ENCODE results near the gene PDIA6.

PDIA6 gene

GRCh38 chr2:10764896-10765295, 47.7 kb downstream of the PDIA6 start:
- TF ChIP-seq, protein P1, sequence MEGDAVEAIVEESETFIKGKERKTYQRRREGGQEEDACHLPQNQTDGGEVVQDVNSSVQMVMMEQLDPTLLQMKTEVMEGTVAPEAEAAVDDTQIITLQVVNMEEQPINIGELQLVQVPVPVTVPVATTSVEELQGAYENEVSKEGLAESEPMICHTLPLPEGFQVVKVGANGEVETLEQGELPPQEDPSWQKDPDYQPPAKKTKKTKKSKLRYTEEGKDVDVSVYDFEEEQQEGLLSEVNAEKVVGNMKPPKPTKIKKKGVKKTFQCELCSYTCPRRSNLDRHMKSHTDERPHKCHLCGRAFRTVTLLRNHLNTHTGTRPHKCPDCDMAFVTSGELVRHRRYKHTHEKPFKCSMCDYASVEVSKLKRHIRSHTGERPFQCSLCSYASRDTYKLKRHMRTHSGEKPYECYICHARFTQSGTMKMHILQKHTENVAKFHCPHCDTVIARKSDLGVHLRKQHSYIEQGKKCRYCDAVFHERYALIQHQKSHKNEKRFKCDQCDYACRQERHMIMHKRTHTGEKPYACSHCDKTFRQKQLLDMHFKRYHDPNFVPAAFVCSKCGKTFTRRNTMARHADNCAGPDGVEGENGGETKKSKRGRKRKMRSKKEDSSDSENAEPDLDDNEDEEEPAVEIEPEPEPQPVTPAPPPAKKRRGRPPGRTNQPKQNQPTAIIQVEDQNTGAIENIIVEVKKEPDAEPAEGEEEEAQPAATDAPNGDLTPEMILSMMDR (IDR thresholded peaks at IDR 0.05; ENCODE audit: control insufficient read depth, extremely low read depth, insufficient read depth): no peak
- H3K4me3 ChIP-seq (ENCODE audit: low read depth, low read length): no peak overlapping the region
- no peak for DNase-seq (ENCODE audit: low read depth)

GRCh38 chr2:10764096-10764785, 48.3 kb downstream of the PDIA6 start:
- TF ChIP-seq, protein P1 (IDR thresholded peaks at IDR 0.05; ENCODE audit: control insufficient read depth, extremely low read depth, insufficient read depth): no peak
- no peak overlapping the region for H3K4me3 ChIP-seq (ENCODE audit: low read depth, low read length)
- DNase-seq (ENCODE audit: low read depth): no peak

DNA sequence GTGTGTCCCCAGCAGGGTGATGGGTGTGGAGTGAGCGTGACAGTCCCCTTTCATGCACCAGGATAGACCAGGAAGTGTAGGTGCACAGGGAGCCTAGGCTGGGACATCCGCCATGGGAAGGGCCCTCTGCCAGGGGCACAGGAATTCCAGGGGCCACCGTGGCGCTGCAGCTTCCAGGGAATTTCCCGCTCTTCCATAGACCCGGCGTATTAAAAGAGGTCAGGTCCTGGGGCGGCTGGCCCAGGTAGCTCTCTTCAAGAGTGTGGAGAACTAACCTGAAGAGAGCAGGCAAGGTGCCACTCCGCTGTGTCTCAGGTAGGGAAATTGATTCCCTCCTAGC, 49.2 kb downstream of the PDIA6 start:
- TF ChIP-seq, protein P1 (IDR thresholded peaks at IDR 0.05; ENCODE audit: control insufficient read depth, extremely low read depth, insufficient read depth): no peak
- DNase-seq (ENCODE audit: low read depth): no peak
- H3K4me3 ChIP-seq (ENCODE audit: low read depth, low read length): no peak overlapping the region

GRCh38 chr2:10762651-10763460, 49.7 kb downstream of the PDIA6 start:
- TF ChIP-seq, protein P1 (IDR thresholded peaks at IDR 0.05; ENCODE audit: control insufficient read depth, extremely low read depth, insufficient read depth): no peak
- DNase-seq (ENCODE audit: low read depth): no peak
- no peak overlapping the region for H3K4me3 ChIP-seq (ENCODE audit: low read depth, low read length)

GRCh38 chr2:10761591-10761990, 51.0 kb downstream of the PDIA6 start:
- H3K4me3 ChIP-seq (ENCODE audit: low read depth, low read length): no peak overlapping the region
- TF ChIP-seq, protein P1 (IDR thresholded peaks at IDR 0.05; ENCODE audit: control insufficient read depth, extremely low read depth, insufficient read depth): no peak
- no peak for DNase-seq (ENCODE audit: low read depth)

DNA sequence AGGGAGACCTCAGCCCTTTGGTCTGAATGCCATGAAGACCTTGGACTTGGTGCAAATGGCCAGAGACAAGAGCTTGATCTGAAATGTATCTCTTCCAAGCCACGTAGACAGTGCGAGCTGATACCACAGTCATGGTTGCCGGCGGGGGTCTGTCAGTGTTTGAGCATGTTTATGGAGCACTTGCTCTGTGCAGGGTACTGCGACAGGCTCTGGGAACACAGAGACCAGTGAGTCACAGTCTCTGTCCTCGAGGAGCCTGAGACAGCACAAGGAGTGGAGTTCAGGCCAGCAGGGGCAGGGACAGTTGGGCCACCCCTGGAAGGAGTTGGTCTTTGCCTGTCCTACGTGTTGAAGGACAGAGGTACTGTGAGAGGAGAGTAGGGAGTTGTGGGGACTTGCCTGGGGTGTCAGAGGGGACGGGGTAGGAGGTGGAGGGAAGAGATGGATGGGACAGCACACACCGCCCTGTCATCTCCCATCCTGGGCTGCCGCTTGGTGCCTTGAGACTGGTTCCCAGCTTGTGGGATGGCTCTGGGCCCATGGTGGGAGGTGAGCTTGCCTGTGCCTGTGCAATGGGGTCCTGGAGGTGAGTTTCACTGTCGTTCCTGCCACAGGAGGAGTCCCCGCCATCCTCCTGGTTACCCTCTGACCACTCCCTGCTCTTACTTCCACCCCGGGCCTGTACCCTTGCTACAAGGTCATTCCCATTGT, 51.6 kb downstream of the PDIA6 start:
- no peak for DNase-seq (ENCODE audit: low read depth)
- TF ChIP-seq, protein P1 (IDR thresholded peaks at IDR 0.05; ENCODE audit: control insufficient read depth, extremely low read depth, insufficient read depth): no peak
- H3K4me3 ChIP-seq (ENCODE audit: low read depth, low read length): no peak overlapping the region

All from LNCaP clone FGC (cell line).